ENCODE data around the gene ADAM19.

ADAM19 gene

GRCh38 chr5:157554179-157555036 is 21.2 kb downstream of the ADAM19 start:
- POLR2A ChIA-PET = no interaction called here
- CTCF ChIA-PET = interaction anchor here (0.9 kb wide), 1 partner anchor 213 kb away, joined by 3 read pairs; no protein-coding TSS in a partner anchor
- no peak overlapping the region for H3K4me3 ChIP-seq (ENCODE audit: low read depth, low read length)
- DNase-seq (ENCODE audit: low read depth, low spot score) = no peak
- no peak for TF ChIP-seq CTCF (IDR thresholded peaks at IDR 0.05; ENCODE audit: insufficient read depth, low read length, missing control alignments)

- no peak for DNase-seq (ENCODE audit: low read depth, low spot score)
- ChIA-PET CTCF (interaction anchor here (0.7 kb wide), 1 partner anchor 76 kb away, joined by 3 read pairs; no protein-coding TSS in a partner anchor), POLR2A (no interaction called here)
- TF ChIP-seq CTCF (IDR thresholded peaks at IDR 0.05; ENCODE audit: insufficient read depth, low read length, missing control alignments) = no peak
- no peak overlapping the region for H3K4me3 ChIP-seq (ENCODE audit: low read depth, low read length)
These were observed 22.9 kb downstream of the ADAM19 start for GRCh38 chr5:157552650-157553049.

- ChIA-PET CTCF (interaction anchor here (1.1 to 3.7 kb wide), 5 partner anchors 8 to 168 kb away, joined by 4 to 16 read pairs (median 7); no protein-coding TSS in a partner anchor), POLR2A (no interaction called here)
- TF ChIP-seq CTCF (IDR thresholded peaks at IDR 0.05; ENCODE audit: insufficient read depth, low read length, missing control alignments) = no peak
- no peak for DNase-seq (ENCODE audit: low read depth, low spot score)
- no peak overlapping the region for H3K4me3 ChIP-seq (ENCODE audit: low read depth, low read length)
These were observed 24.9 kb downstream of the ADAM19 start for GRCh38 chr5:157550663-157551062.

- DNase-seq (ENCODE audit: low read depth, low spot score) = no peak
- no peak overlapping the region for H3K4me3 ChIP-seq (ENCODE audit: low read depth, low read length)
- TF ChIP-seq CTCF (IDR thresholded peaks at IDR 0.05; ENCODE audit: insufficient read depth, low read length, missing control alignments) = no peak
- POLR2A ChIA-PET = interaction anchor here (1.9 kb wide), 1 partner anchor 8 kb away, joined by 6 read pairs; no protein-coding TSS in a partner anchor
- CTCF ChIA-PET = interaction anchor here (1.1 to 3.7 kb wide), 5 partner anchors 8 to 169 kb away, joined by 4 to 16 read pairs (median 7); no protein-coding TSS in a partner anchor
These were observed 25.5 kb downstream of the ADAM19 start for GRCh38 chr5:157549954-157550549.

GRCh38 chr5:157549283-157549629 is 26.3 kb downstream of the ADAM19 start:
- CTCF ChIA-PET = interaction anchor here (0.6 to 3.7 kb wide), 5 partner anchors 9 to 221 kb away, joined by 3 to 16 read pairs (median 7); no protein-coding TSS in a partner anchor

More at GRCh38 chr5:157549283-157549629, 26.3 kb downstream of the ADAM19 start:
- no peak overlapping the region for H3K4me3 ChIP-seq (ENCODE audit: low read depth, low read length)
- DNase-seq (ENCODE audit: low read depth, low spot score) = no peak
- TF ChIP-seq CTCF (IDR thresholded peaks at IDR 0.05; ENCODE audit: insufficient read depth, low read length, missing control alignments) = no peak
- POLR2A ChIA-PET = interaction anchor here (0.8 to 1.9 kb wide), 2 partner anchors 9 to 32 kb away, joined by 3 to 6 read pairs; no protein-coding TSS in a partner anchor
